ELR (cell line): ENCODE results near the gene SEC61A2.
"Not testable (repeated sequence)": the region's sequence is repeated elsewhere in the genome, so short reads cannot be mapped to it uniquely, and the experiment has no call there.

ENCODE experiments used
- DNase-seq: peaks from one replicate; pipeline ENCODE4 v3.0.0-alpha.2; 2015; ENCODE audit warnings: low read depth

Gene SEC61A2

GRCh38 chr10:12129222-12130111 lies at the start of gene SEC61A2:
SEC61A2 (plus strand) TSS chr10:12129677; CDS start chr10:12129788, 111 bp downstream.
- DNase-seq, result peak; percentile 93

- DNase-seq, result no peak
Measured at GRCh38 chr10:12081470-12081869, 48.0 kb upstream of the SEC61A2 start.

GRCh38 chr10:12081879-12082557 lies 47.5 kb upstream of the SEC61A2 start:
- peak; percentile 77 for DNase-seq

GRCh38 chr10:12088919-12089318 lies 40.6 kb upstream of the SEC61A2 start:
- no peak for DNase-seq

- DNase-seq, result no peak
Measured at GRCh38 chr10:12091421-12091820, 38.1 kb upstream of the SEC61A2 start.

GRCh38 chr10:12097361-12097760 lies 32.1 kb upstream of the SEC61A2 start:
- not testable (repeated sequence) for DNase-seq

- peak; percentile 31 for DNase-seq
Measured at GRCh38 chr10:12097791-12098190, 31.7 kb upstream of the SEC61A2 start.

GRCh38 chr10:12098966-12099365 lies 30.5 kb upstream of the SEC61A2 start:
- DNase-seq, result no peak

- no peak for DNase-seq
Measured at GRCh38 chr10:12103802-12104201, 25.7 kb upstream of the SEC61A2 start.

GRCh38 chr10:12107781-12108180 lies 21.7 kb upstream of the SEC61A2 start:
- DNase-seq, result no peak

- DNase-seq, result no peak
Measured at GRCh38 chr10:12109286-12109685, 20.2 kb upstream of the SEC61A2 start.

GRCh38 chr10:12111528-12111927 lies 17.9 kb upstream of the SEC61A2 start:
- DNase-seq, result no peak

GRCh38 chr10:12113627-12114026 lies 15.8 kb upstream of the SEC61A2 start:
- DNase-seq, result no peak

GRCh38 chr10:12121673-12122072 lies 7.8 kb upstream of the SEC61A2 start:
- DNase-seq, result no peak

- DNase-seq, result peak; percentile 83
Measured at GRCh38 chr10:12130237-12130872, 878 bp downstream of the SEC61A2 start.

GRCh38 chr10:12135631-12136030 lies 6.2 kb downstream of the SEC61A2 start:
- no peak for DNase-seq

GRCh38 chr10:12140038-12140437 lies 10.6 kb downstream of the SEC61A2 start:
- no peak for DNase-seq

GRCh38 chr10:12144538-12144937 lies 15.1 kb downstream of the SEC61A2 start:
- DNase-seq, result no peak

GRCh38 chr10:12150163-12150562 lies 20.7 kb downstream of the SEC61A2 start:
- no peak for DNase-seq

GRCh38 chr10:12154516-12154915 lies 25.0 kb downstream of the SEC61A2 start:
- DNase-seq, result no peak

- DNase-seq, result no peak
Measured at GRCh38 chr10:12156367-12157123, 27.1 kb downstream of the SEC61A2 start.

- no peak for DNase-seq
Measured at GRCh38 chr10:12158111-12158510, 28.6 kb downstream of the SEC61A2 start.
